NCI-H2107 (cell line): Measurements from ENCODE around the gene KCNMA1.

ENCODE experiments used
- DNase-seq: peaks from one replicate; lab custom pipeline; 2025; lab: John Stamatoyannopoulos, UW

KCNMA1 gene

DNA sequence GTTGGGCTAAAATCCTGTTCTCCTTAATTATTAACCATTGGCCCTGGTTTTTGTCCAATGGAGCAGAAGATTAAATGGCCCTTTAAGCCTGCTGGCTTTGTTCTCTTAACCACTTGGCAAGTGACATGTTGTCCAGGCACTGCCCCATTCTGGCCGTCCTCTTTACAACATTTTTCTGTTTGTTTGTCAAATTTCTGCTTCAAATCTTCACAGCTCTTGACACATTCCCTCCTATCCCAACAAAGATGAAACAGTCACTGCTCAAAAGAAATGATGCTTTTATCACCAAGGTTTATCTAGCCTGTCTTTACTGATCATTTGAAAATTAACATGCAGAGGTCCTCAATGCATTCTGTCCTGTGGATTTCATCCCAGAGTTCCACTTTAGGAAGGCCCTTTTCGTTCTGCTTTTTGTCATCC lies 700.4 kb downstream of the KCNMA1 start:
- no peak for DNase-seq

DNA sequence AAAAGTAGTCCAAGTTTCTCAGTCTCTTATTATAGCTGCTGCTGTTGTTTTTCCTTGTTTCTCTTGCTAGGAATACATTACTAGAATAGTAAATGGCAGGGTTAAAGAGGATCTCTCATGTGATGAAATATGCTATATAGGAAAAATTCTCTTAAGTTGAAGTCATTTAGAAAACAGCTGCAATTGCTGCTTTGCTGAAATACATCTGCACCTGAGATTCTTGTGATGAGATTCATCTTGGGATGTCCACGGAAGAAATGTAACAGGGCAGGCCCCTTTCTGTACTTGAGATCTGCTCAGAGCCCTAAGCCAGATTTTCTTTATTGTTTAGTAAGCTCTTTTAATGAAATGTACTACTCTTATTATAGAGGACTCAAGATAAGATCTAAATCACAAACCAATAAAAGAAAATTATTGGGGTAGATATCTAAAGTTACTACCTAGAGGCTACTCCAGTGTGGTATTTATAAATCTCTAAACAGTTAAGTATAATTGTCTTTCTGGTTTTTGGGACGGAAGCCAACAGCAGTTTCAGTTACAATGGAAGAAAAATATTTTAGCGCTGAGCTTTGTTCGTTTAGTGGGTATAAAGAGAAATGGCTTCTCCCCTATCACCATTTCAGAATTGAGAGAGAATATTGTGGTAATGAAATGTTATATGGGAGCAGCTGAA lies 701.5 kb downstream of the KCNMA1 start:
- no peak for DNase-seq

DNA sequence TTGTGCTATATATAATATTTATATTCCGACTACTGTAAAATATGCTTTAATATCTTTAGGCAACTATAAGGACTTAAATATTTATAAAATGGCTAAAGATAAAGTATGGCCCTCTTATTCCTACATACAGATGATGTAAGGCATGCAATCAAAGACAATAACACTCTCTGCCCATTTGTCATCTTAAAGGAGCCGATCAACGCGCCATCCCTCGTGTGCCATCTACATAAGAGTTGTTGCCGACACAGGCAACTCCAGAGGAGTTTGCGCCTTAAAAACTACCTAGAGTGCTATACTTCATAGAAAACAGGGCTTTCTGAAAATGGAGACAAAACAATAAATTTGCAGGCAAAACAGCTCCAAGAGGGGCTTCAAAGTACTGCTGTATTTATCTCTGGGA lies 709.0 kb downstream of the KCNMA1 start:
- no peak for DNase-seq

DNA sequence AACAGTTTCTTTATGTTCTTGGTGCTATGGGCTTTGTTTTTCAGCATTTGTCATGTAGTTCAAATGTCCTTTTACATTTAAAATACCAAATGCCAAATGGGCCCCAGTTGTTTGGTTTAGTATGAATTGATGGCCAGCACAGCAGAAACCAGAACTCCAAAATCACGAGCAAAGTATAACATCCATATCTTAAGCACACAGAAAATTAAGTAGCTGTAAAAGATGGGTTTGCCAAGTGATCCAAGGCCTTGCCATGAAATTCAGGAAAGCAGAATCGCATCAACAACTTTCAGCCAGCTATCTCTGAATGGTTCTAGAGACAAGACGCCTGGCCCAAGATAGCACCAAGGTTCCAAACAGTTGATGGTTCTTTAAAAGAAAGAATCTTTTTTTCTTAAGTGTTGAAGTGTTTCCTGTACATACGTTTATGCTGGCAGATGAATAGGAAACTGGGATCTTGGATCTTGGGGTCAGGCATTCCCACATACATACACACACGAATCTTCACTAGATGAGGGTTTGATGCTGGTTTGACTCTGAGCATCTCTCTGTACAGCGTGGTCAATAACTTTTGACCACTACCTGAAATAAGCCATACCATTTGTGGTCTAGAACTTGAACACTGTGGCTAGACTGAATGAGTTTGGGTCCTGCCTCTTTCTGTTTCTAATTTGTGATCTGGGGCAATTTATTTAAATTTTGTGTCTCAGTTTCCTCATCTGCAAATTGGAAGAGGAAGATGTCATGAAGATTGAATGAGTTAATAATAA lies 711.8 kb downstream of the KCNMA1 start:
- no peak for DNase-seq

DNA sequence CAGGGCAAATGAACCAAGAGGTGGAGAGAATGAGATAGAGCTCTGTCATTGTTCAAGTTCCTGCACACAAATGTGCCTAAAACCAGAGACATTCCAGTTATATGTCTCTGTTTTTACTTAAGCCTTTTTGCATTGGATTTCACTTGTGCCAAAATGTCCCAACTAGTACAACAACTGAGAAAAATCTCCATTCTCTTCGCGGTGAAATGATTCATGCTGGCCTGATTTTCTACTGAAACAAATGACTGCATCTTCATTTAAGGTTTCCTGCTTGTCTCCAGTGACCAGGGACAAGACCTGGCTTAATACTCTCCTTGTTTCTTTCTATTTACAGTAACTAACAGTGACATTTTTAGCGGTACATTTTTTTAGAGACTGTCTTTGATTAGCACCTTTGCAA lies 714.9 kb downstream of the KCNMA1 start:
- DNase-seq = no peak

DNA sequence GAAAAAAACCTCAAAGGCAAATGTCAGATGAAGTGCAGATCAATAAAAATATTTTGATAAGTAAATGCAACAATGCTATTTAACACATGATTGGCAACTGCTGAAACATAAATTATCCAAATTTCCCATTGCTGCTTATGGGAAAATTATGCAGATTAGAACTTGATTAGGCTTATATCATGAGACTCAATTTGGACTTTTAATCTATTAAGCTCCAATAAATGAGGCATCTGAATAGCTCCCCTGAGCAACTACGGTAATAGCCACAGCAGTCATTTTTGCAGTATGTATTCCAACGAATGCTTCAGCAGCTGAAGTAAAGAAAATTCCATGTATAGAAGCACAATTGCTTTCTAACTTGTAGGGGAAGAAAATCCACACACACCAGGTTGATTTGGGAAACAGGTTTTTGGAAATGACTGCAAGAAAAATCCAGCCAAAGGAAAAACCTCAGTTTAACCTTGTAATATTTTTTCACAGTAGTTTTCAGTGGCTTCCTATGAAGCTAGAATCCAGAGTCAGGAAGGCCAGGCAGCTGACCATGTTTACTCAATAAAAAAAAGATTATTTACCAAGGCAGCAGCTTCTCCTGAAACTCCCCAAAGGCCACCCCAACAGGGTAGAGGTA lies 716.1 kb downstream of the KCNMA1 start:
- no peak for DNase-seq

DNA sequence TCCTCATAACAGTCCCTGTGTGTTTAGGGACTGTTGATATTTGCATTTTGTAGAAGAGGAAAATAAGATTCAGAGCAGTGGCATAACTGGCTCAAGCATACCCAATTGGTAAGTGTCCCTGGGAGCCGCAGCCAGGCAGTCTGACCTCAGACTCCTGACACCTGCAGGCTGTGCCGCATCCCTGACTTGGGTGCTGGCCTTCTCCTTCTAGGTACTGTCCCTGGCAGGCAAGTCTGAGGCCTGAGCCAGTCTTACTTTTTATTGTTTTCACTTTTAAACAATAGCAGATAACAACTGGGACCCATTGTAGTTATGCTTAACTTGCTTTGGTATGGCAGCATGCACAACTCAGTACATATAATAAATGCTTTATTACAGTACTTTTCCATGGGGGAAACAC lies 717.0 kb downstream of the KCNMA1 start:
- no peak for DNase-seq

DNA sequence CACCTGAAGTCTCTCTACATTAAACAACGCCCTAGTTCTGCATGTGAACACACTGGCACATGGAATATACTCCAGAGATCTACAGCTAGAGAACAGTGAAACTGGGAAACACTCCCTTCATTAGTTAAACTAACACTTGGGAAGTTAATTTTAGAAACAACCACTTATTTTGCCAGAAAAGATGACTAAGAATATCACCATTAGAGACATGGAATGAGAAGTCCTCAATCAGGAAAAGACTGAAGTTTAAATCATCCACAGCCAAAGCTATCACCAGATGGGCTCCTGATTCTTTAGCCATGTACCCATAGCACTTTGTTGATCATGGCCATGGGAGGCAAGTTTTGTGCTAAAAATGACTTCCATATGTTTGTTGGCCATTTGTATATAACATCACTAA lies 719.5 kb downstream of the KCNMA1 start:
- no peak for DNase-seq

DNA sequence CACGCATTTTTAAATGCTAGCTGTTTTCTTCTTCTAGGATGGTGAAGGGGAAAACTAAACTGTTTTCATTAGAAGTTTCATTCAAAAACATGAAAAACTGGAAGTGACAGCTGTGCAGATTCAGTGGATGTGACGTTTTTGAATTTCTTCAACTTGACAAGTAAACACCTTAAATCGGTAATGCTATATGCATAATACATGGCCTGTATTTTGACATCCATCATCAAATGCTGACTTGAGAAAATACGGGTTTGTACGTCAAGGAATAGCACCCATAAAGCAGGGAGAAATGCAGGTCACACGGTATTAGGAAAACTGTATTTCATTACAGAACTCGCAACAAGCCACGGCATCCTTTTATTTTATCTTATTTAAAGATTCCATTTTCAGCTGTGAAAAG lies 720.5 kb downstream of the KCNMA1 start:
- no peak for DNase-seq

DNA sequence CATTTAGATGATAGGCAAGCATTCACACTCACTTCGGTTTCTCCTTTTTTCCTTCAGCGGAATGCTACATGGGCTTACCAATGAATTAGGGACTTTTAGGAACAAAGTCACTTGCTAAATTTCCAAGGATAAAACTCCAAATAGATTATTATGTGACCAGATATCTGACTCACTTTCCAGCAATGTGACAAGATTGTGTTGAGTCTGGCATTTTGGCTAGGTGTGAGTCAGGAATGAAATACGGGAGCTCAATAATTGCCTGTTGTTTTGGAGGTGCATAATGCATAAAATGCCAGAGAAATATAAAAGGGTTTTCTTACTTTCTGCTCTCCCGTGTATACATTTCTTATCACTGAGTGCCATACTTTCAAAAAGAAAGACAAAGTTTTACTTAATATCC lies 721.1 kb downstream of the KCNMA1 start:
- no peak for DNase-seq

DNA sequence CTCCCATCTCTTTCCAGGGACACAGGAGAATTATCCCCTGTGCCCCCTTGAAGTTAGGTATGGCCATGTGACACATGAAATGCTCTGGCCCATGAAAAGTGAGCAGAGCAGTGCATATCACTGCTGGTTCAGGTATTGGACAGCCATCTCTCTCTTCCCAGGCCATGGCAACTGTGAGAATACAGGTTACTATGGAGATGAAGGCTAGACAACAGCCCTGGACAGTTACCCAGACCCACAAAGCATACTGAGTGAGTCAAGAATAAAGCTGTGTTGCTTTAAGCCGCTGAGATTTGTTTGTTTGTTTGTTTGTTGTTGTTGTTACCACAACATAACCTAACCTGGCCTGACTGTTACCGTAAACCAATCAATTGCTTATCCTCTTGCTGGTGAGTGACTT lies 722.3 kb downstream of the KCNMA1 start:
- DNase-seq = no peak

DNA sequence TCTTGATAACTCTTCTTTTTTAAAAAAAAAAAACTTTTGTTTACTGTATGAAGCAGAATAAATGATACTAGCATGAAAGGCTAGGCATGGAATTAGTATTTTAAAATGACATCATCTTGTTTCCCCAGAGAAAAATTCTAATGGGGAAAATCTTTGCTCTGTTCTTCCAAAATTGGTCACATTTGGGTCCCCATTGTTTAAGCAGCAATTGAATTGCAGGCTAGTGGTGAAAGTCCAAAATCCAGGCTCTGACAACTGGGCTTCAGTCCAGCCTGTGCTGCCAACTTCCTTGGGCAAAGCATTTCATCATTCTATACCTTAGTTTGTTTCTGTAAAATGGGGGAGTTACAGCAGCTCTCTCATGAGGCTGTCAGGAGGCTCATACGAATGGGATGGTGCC lies 726.4 kb downstream of the KCNMA1 start:
- no peak for DNase-seq

DNA sequence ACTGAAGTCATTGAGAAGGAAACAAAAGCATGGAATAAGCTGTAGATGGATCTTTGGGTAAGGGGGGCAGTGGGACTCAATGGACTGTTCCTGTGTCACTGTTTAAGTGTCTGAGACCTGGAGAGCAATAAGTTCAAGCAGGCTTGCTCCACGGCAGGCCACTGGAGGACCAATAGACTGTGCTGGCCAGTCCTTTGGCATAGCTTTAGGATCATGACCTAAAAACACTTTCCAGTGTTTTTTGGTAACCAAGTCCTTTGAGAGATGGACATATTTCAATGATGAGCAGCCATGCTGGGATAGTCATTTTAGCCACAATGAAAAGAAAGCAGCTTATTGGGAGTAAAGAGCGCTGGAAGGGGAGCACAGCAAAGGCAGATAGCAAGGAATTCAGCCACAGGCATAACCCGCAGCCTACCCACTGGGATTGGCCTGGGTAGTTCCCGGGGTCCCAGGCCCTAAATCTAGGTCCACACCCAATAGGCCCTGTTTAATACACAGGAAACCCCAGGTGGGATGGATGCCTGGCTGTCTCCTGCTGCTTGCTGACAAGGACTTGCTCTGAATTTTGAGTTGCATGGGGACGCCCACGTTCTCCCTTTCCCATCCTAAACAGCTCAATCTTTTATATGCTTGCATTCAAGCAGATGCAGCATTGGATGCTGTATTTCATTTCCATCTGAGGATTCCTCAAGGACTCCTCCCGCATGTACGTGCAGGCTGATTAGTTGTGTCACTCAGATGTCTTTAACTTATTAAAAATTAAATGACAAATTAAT lies 727.2 kb downstream of the KCNMA1 start:
- DNase-seq = no peak

DNA sequence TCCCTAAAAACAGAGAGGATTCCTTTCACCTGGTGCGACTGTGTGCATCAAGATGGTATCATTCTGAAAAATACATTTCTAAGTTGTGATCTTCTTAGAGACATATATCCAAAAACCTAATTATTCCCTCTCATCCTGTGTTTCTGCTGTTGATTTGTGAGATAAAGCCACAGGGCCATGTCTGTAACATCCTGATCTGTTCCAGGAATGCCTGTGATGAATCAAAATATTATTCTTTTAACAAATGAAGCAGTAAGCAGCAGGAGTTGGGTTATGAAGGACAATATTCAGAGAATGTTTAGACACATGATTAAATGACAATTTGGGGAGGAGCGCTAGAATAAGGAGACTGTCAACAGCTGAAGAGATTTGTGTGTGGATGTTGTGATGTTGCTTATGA lies 731.4 kb downstream of the KCNMA1 start:
- DNase-seq = no peak

DNA sequence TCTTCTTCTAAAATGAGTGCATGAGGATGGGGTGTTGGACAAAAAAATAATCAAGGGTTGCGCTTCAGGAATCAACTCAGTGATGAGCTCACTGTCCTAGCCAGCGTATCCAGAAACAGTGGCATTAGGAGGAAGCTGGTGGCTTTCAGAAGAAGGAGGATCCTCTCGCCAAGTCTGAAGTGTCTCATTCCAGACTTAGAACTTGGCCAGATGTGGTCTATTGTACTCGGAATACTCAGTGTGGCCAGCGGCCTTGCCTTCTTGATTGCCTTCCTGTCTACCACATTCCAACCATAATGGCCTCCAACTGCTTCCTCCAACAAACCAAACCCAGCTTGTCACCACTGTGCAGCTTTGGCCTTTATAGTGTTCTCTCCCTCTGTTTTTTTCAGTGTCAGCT lies 732.4 kb downstream of the KCNMA1 start:
- no peak for DNase-seq

DNA sequence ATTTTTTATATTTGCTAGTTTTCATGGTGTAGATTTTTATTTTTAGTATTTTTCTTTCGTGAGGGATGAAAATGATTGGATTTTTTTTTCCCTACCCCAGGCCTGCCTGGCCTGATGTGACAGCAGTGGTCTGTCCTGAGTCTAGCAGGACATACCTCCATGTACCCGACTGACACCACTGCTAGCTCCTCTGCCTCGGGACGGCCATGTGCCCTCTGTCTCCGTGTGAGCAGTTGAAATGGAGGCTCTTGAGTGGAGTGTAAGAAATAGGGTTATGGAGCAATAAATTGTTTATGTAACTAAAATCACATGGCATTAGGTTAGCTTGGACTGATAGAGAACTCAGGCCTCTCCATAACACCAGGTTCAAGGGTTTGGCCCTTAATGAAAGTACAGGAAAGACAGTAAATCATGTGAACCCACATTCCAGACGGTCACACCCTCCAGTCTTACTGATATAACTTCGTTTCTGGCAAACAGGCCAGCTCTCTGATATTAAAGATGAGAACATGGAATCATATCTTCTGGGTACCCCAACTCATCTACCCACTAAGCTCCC lies 734.1 kb downstream of the KCNMA1 start:
- DNase-seq = no peak

DNA sequence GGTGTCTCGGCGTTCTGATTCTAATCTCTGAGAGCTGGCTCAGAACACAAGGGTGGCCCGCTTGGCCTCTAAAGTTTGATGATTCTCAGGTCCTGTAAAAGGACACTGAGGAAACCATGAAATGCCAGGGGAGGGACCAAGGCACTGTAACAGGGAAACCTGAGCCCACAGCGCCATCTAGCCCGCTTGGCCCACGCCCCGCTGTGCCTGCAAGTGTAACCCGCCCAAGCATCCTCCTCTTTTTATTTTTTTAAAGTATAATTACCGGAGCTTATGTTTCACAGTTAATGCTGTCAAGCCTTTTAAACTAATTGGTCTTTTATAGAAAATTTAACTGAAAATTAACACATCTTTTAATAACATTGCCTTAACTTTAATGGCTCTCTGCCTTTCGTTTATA lies 734.7 kb downstream of the KCNMA1 start:
- DNase-seq = no peak

DNA sequence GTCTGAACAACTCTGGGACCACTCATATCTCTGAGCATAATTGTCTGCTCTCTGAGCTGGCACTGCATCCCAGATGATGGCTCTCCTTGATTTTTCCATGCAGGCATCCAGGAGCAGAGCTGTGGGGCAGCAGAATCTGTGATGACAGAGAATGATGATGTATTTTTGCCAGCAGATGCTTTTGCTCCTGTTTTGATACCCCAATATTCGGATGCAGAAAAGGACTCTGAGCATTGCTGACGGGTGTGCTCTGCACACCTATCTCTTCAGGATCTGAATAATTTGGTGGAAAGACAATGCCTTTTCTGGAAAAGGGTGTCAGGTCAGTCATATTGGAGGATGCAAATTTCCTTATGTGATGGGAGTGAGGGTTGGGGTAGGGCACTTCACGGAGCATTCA lies 735.9 kb downstream of the KCNMA1 start:
- no peak for DNase-seq

DNA sequence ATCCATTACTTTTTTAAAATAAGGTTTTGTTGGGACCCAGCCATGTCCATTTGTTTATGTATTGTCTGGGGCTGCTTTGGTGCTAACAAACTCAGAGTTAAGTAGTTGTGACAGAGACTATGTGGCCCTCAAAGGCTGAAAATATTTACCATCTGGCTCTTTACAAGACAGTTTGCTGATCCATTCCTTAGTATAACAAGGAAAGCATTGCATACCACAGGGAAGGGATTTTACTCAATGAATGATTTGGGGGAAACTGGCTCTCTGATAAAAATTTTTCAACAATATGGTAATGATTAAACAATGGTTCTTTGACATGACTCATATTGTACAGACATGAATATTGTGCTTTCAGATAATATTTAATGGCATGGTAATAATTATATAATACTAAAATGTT lies 738.1 kb downstream of the KCNMA1 start:
- no peak for DNase-seq

DNA sequence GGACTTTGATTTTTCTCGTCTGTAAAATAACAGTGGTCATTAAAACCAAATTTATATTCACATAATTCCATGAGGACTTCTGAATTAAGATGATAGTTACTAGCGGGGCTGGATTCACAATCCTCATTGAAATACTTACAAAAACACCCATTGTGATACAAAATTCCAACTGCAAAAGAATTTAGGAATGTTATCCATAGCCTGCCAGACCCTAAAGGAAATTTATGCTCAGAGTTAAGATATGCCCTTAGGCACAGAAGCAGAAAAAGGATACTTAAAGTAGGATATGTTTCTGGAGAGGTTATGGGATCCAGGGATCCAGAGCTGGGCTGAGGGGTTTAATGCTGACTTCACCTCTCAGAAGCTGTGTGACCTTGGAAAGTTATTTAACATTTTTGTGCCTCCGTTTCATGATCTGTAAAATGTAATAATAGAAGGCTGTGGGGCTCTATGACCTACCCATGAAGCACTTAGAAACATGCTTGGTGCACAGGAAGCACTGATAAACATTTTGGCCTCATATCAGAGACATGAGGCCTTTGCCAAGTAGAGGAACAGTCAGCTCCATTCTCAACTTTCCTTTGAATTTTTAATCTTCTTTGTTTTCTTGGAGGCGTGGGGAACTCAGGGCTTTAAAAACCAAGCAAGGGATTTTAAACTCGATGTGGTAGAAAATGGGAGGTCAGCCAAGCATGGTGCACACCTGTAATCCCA lies 744.7 kb downstream of the KCNMA1 start:
- DNase-seq = no peak

DNA sequence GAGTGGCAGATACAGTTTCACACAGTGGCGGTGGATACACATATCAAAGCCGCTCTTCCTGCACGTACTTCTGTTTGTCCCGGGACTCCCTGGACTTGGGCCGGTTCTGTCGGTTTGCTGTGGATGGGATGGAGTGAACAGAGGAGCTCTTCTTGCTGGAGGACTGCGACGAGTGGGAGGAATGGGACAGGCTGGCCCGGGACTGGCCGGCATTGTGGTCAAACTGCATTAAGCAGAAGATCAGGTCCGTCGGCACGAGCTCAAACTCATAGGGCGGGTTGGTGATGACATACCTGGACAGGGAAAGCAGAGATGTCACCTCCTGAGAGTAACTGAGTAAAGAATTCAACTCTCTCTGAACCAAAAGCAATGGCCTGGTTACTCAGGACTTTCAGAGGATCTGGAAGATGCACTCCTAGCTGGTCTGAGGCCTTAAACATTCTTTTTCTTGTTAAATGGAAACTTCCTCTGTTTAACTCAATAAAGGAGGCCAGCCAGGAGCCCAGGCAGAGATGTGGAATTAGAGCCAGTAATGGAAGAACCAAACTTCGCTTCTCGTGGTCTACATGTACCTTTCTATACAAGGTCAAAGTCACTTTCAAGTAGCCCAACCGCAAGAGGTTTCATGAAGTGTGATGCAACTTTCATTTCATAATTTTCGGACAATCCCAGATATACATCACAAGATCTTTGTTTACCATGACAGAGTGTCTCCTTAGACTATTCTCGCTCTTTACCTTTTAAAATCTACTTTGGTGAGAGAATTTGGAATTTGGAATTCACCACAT lies 750.2 kb downstream of the KCNMA1 start:
- DNase-seq = no peak
